Body of pancreas (tissue), 4 donors: ENCODE results near the gene P3H1.
"Not testable (repeated sequence)": the region's sequence is repeated elsewhere in the genome, so short reads cannot be mapped to it uniquely, and the experiment has no call there.

Experiments used
- POLR2A ChIP-seq, 3 donors: fragments of 450-650 bp; IDR thresholded peaks; one replicate each; pipeline ENCODE4 v1.6.1; 2016; ENCODE audit warnings: antibody characterized with exemption in 3 of 3, mild to moderate bottlenecking in 2 of 3
- TF ChIP-seq, protein P1 (sequence below), 7 experiments: fragments of 450-650 bp in 4 of 7; fragments of 200-600 bp in 3 of 7; sonication (generic) in 3 of 7; IDR thresholded peaks; one replicate each; pipeline ENCODE4 v1.5.1; 2016 to 2019; ENCODE audit warnings: antibody characterized with exemption in 7 of 7

- TF ChIP-seq, protein P1, sequence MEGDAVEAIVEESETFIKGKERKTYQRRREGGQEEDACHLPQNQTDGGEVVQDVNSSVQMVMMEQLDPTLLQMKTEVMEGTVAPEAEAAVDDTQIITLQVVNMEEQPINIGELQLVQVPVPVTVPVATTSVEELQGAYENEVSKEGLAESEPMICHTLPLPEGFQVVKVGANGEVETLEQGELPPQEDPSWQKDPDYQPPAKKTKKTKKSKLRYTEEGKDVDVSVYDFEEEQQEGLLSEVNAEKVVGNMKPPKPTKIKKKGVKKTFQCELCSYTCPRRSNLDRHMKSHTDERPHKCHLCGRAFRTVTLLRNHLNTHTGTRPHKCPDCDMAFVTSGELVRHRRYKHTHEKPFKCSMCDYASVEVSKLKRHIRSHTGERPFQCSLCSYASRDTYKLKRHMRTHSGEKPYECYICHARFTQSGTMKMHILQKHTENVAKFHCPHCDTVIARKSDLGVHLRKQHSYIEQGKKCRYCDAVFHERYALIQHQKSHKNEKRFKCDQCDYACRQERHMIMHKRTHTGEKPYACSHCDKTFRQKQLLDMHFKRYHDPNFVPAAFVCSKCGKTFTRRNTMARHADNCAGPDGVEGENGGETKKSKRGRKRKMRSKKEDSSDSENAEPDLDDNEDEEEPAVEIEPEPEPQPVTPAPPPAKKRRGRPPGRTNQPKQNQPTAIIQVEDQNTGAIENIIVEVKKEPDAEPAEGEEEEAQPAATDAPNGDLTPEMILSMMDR (IDR thresholded peaks at IDR 0.05), result not testable (repeated sequence)
- TF ChIP-seq POLR2A (IDR thresholded peaks at IDR 0.05), result not testable (repeated sequence)
Measured at GRCh38 chr1:42722403-42722802, 44.4 kb downstream of the P3H1 start.
